ENCODE results near the gene CCN5. TPM values are rescaled to one million over a fixed set of nuclear protein-coding genes. Genes with fewer than 3 reads are reported as not detected.

CCN5 gene
- total RNA-seq, 2 donors from 2014 or later: not detected

- Histone ChIP-seq H3K4me1 (ENCODE audit: control insufficient read depth, insufficient read depth, low read length) (no peaks in the 10 kb centered on the region), H3K27me3 (ENCODE audit: control insufficient read depth, insufficient read depth, low read length, poor library complexity, severe bottlenecking) (no peaks in the 10 kb centered on the region), H3K36me3 (ENCODE audit: control insufficient read depth, insufficient read depth, low read length) (no peaks in the 10 kb centered on the region), H3K4me3 (ENCODE audit: low read length) (no peak overlapping the region), H3K9ac (ENCODE audit: extremely low read depth, low read length, poor library complexity, severe bottlenecking) (no peak overlapping the region), H3K9me3 (ENCODE audit: control insufficient read depth, low read length) (no peaks in the 10 kb centered on the region), H3K27ac (ENCODE audit: low read depth, low read length) (no peak overlapping the region)
- H3K9me3 Mint-ChIP-seq: no peaks in the 10 kb centered on the region
- H3K36me3 Mint-ChIP-seq (ENCODE audit: low read depth): no peaks in the 10 kb centered on the region
- 92 to 95% methylated on average over 10 to 13 of the region's 13 CpGs for WGBS, 2 experiments (ENCODE audit: insufficient coverage in 1 of 2, insufficient read length in 1 of 2)
- TF ChIP-seq CTCF (conservative IDR thresholded peaks at IDR 0.05): no peak
- no peak overlapping the region for H3K4me3 Mint-ChIP-seq
- no peaks in the 10 kb centered on the region for H3K4me1 Mint-ChIP-seq
- no peak for DNase-seq
- no peak overlapping the region for H3K27ac Mint-ChIP-seq
- no peaks in the 10 kb centered on the region for H3K27me3 Mint-ChIP-seq (ENCODE audit: insufficient read depth)
Observed at GRCh38 chr20:44714102-44714700, 968 bp upstream of the CCN5 start.

GRCh38 chr20:44715499-44716308 lies 535 bp downstream of the CCN5 start:
- no peak overlapping the region for H3K4me3 ChIP-seq (ENCODE audit: low read length)
- H3K4me1 ChIP-seq (ENCODE audit: control insufficient read depth, insufficient read depth, low read length): no peaks in the 10 kb centered on the region
- Mint-ChIP-seq H3K9me3 (no peaks in the 10 kb centered on the region), H3K4me3 (no peak overlapping the region), H3K36me3 (ENCODE audit: low read depth) (no peaks in the 10 kb centered on the region), H3K27me3 (ENCODE audit: insufficient read depth) (no peaks in the 10 kb centered on the region), H3K27ac (no peak overlapping the region), H3K4me1 (no peaks in the 10 kb centered on the region)
- H3K9me3 ChIP-seq (ENCODE audit: control insufficient read depth, low read length): no peaks in the 10 kb centered on the region
- no peak overlapping the region for H3K9ac ChIP-seq (ENCODE audit: extremely low read depth, low read length, poor library complexity, severe bottlenecking)
- no peaks in the 10 kb centered on the region for H3K36me3 ChIP-seq (ENCODE audit: control insufficient read depth, insufficient read depth, low read length)
- 92% methylated on average over 4 to 5 of the region's 5 CpGs for WGBS, 2 experiments (ENCODE audit: insufficient coverage in 1 of 2, insufficient read length in 1 of 2)
- no peak for DNase-seq
- no peak for TF ChIP-seq CTCF (conservative IDR thresholded peaks at IDR 0.05)
- no peak overlapping the region for H3K27ac ChIP-seq (ENCODE audit: low read depth, low read length)
- no peaks in the 10 kb centered on the region for H3K27me3 ChIP-seq (ENCODE audit: control insufficient read depth, insufficient read depth, low read length, poor library complexity, severe bottlenecking)

- TF ChIP-seq CTCF (conservative IDR thresholded peaks at IDR 0.05): no peak
- Mint-ChIP-seq H3K27ac (no peak overlapping the region), H3K36me3 (ENCODE audit: low read depth) (no peaks in the 10 kb centered on the region), H3K27me3 (ENCODE audit: insufficient read depth) (no peaks in the 10 kb centered on the region), H3K4me1 (no peaks in the 10 kb centered on the region), H3K9me3 (no peaks in the 10 kb centered on the region), H3K4me3 (no peak overlapping the region)
- Histone ChIP-seq H3K27me3 (ENCODE audit: control insufficient read depth, insufficient read depth, low read length, poor library complexity, severe bottlenecking) (no peaks in the 10 kb centered on the region), H3K4me1 (ENCODE audit: control insufficient read depth, insufficient read depth, low read length) (no peaks in the 10 kb centered on the region), H3K27ac (ENCODE audit: low read depth, low read length) (no peak overlapping the region), H3K9me3 (ENCODE audit: control insufficient read depth, low read length) (no peaks in the 10 kb centered on the region), H3K4me3 (ENCODE audit: low read length) (no peak overlapping the region), H3K9ac (ENCODE audit: extremely low read depth, low read length, poor library complexity, severe bottlenecking) (no peak overlapping the region), H3K36me3 (ENCODE audit: control insufficient read depth, insufficient read depth, low read length) (no peaks in the 10 kb centered on the region)
- WGBS, 2 experiments (ENCODE audit: insufficient coverage in 1 of 2, insufficient read length in 1 of 2): 93 to 96% methylated on average over 9 to 13 of the region's 13 CpGs
- no peak for DNase-seq
Observed at GRCh38 chr20:44716309-44717106, 1.3 kb downstream of the CCN5 start.
